ENCODE measurements around the gene SLC4A11. TPM values are rescaled to one million over a fixed set of nuclear protein-coding genes. Genes with fewer than 3 reads are reported as not detected.

SLC4A11 gene
- total RNA-seq, 4 donors from 2014 or later = 26.3 to 133 (median 85.8) TPM

DNA sequence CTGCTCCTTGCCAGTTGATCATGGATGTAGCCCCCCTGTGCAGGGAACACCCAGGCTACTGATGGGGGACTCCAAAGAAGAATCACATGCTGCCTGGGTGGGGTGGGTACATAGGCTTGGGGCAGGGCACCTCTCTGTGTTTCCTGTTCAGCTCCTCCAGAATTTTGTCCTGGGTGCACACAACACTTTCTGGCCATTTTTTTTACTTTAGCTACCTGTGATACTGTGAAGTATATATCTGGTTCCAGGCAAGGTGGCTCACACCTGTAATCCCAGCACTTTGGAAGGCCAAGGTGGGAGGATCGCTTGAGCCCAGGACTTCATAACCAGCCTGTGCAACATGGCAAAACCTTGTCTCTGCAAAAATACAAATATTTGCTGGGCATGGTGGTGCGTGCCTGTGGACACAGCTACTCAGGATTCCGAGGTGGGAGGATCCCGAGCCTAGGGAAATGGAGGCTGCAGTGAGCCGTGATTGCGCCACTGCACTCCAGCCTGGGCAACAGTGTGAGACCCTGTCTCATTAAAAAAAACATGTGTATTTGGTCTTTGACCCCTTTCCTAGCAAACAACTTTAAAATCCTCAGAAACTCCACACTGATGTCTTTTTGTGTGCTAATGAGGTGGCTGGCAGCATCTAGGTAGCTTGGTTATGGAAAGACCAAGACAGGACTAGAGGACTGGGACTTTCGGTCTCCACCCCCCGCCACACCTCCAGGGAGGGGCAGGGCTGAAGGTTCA, 14.1 kb downstream of the SLC4A11 start:
- TF ChIP-seq POLR2A (IDR thresholded peaks at IDR 0.05) (no peak), CTCF (IDR thresholded peaks at IDR 0.05) (no peak)
- Histone ChIP-seq H3K27me3 (no peaks in the 10 kb centered on the region), H3K4me1 (peaks cover 34 to 48% of the 10 kb centered on the region in 2 donors), H3K9me3 (no peaks in the 10 kb centered on the region), H3K36me3 (peaks cover 0 to 14% of the 10 kb centered on the region in 2 donors), H3K4me3 (replicated peaks in 1 of 3) (no peak overlapping the region), H3K27ac (peak overlapping the region; percentile 22 to 95 (median 93))
- 90 to 93% methylated on average over 8 of the region's 8 CpGs for WGBS, 2 donors
- no peak for DNase-seq
- intact Hi-C loops (cut with DNase I) = no loop called here

GRCh38 chr20:3223994-3224680, 14.9 kb downstream of the SLC4A11 start:
- H3K27ac ChIP-seq = peak overlapping the region; percentile 83 to 95 (median 93)
- no peaks in the 10 kb centered on the region for H3K9me3 ChIP-seq
- 60 to 90% methylated on average over 3 to 11 of the region's 20 CpGs for WGBS, 2 donors
- peaks cover 0 to 7% of the 10 kb centered on the region in 2 donors for H3K36me3 ChIP-seq
- peaks cover 34 to 48% of the 10 kb centered on the region in 2 donors for H3K4me1 ChIP-seq
- intact Hi-C loops (cut with DNase I) = no loop called here
- H3K27me3 ChIP-seq = no peaks in the 10 kb centered on the region
- no peak for TF ChIP-seq CTCF (IDR thresholded peaks at IDR 0.05)
- no peak for TF ChIP-seq POLR2A (IDR thresholded peaks at IDR 0.05)
- H3K4me3 ChIP-seq (replicated peaks in 1 of 3) = no peak overlapping the region
- DNase-seq = no peak

DNA sequence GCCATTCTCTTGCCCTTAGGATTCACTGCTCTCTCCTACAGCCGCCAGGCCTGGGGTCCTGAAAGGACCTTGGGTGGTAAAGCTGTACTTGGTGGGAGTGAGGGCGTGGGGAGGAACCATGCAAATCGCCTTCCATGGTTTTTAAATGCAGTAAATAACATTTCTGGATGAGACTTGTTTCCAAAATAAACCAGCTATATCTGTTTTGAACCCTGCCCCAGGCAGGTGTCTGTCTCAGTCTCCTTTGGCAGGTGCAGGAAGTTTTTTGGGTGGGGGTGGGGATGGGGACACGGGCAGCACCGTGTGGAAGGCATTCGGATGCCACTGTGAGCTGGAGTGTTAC, 15.4 kb downstream of the SLC4A11 start:
- WGBS, 2 donors = 73 to 83% methylated on average over 6 of the region's 6 CpGs
- peaks cover 37 to 51% of the 10 kb centered on the region in 2 donors for H3K4me1 ChIP-seq
- H3K36me3 ChIP-seq = peaks cover 0 to 6% of the 10 kb centered on the region in 2 donors
- TF ChIP-seq POLR2A (IDR thresholded peaks at IDR 0.05) (no peak), CTCF (IDR thresholded peaks at IDR 0.05) (no peak)
- no peak overlapping the region for H3K4me3 ChIP-seq (replicated peaks in 1 of 3)
- DNase-seq = no peak
- H3K27ac ChIP-seq = peak overlapping the region; percentile 83 to 95 (median 93)
- intact Hi-C loops (cut with DNase I) = no loop called here
- no peaks in the 10 kb centered on the region for H3K9me3 ChIP-seq
- H3K27me3 ChIP-seq = no peaks in the 10 kb centered on the region

DNA sequence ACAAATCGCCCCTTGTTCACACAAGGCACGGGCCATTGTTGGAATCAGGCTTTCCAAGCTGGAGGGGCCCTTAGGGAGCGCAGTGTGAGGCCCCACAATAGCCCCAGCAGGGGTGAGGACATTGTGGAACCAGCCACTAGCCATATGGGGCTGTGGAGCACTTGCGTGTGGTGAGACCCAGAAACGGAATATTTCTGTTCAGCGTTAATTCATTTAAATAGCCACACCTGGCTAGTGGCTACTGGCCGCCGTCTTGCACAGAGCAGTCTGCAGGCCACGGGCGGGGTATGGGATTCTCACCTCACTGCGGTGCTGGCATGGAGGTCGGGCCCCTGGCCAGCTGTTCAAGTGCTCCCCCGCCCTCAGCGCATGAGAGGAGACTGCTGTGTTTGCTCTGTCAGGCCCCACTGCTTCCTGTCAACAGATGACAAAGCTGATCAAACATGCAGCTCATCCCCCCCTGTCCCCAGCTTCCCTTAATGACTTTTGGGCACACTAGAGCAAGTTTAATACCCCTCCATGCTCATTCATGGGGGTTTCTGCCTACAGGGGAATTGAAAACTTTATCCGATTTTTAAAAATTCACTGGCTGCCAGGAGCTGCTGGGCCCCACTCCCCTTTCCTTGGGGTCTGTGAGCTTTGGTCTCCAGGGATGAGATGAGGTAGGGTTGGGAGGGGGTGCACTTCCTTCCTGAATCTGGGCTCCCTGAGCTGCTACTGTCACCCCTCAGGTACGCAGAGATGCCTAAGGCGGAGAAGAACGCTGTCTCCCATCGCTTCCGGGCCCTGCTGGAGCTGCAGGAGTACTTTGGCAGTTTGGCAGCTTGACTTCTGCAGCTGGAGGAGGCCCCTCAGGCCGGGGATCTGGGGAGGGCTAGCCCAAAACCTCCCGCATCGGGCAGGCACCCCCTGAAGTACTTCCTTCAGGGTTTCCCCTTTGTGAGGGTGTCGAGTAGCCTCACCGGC, 16.1 kb downstream of the SLC4A11 start:
- peak overlapping the region; percentile 93 to 97 (median 95) for H3K27ac ChIP-seq
- WGBS, 2 donors = 51 to 67% methylated on average over 20 of the region's 25 CpGs
- H3K4me1 ChIP-seq = peaks cover 43 to 57% of the 10 kb centered on the region in 2 donors
- H3K27me3 ChIP-seq = no peaks in the 10 kb centered on the region
- TF ChIP-seq CTCF (IDR thresholded peaks at IDR 0.05) (no peak), POLR2A (IDR thresholded peaks at IDR 0.05) (peak in 1 of 2 donors; percentile 20)
- DNase-seq = peak; percentile 85 to 97
- peaks cover 0 to 6% of the 10 kb centered on the region in 2 donors for H3K36me3 ChIP-seq
- no peak overlapping the region for H3K4me3 ChIP-seq (replicated peaks in 1 of 3)
- intact Hi-C loops (cut with DNase I) = no loop called here
- no peaks in the 10 kb centered on the region for H3K9me3 ChIP-seq
